Measurements from ENCODE around the gene DLGAP4. TPM values are rescaled to one million over a fixed set of nuclear protein-coding genes. Genes with fewer than 3 reads are reported as not detected.

The DLGAP4 gene
- total RNA-seq, 1 donor from 2014 or later = 15.9 TPM

- peak; percentile 32 to 76 for DNase-seq (ENCODE audit: low read depth in 2 of 2)
These were observed 232.0 kb downstream of the DLGAP4 start for GRCh38 chr20:36538026-36538722.

- no peak for DNase-seq (ENCODE audit: low read depth in 2 of 2)
These were observed 234.5 kb downstream of the DLGAP4 start for GRCh38 chr20:36540551-36541211.

GRCh38 chr20:36541227-36541767, 235.2 kb downstream of the DLGAP4 start, which contains the start of gene MYL9:
Gene MYL9 (plus strand): TSS chr20:36541519. CDS start chr20:36544885, 3,366 bp downstream.
- peak; percentile 50 to 59 for DNase-seq (ENCODE audit: low read depth in 2 of 2)

- DNase-seq (ENCODE audit: low read depth in 2 of 2) = peak; percentile 20 to 38
These were observed 235.8 kb downstream of the DLGAP4 start for GRCh38 chr20:36541768-36542488.

- DNase-seq (ENCODE audit: low read depth in 2 of 2) = no peak
These were observed 236.5 kb downstream of the DLGAP4 start for GRCh38 chr20:36542516-36543183.

- DNase-seq (ENCODE audit: low read depth in 2 of 2) = no peak
These were observed 237.3 kb downstream of the DLGAP4 start for GRCh38 chr20:36543184-36544133.

- peak; percentile 24 to 42 for DNase-seq (ENCODE audit: low read depth in 2 of 2)
These were observed 238.2 kb downstream of the DLGAP4 start for GRCh38 chr20:36544134-36545018.

GRCh38 chr20:36546111-36546736, 240.1 kb downstream of the DLGAP4 start:
- DNase-seq (ENCODE audit: low read depth in 2 of 2) = no peak

- no peak for DNase-seq (ENCODE audit: low read depth in 2 of 2)
These were observed 241.3 kb downstream of the DLGAP4 start for GRCh38 chr20:36547186-36548005.

- peak in 1 of 2 donors; percentile 33 for DNase-seq (ENCODE audit: low read depth in 2 of 2)
These were observed 241.8 kb downstream of the DLGAP4 start for GRCh38 chr20:36548006-36548315.

- DNase-seq (ENCODE audit: low read depth in 2 of 2) = no peak
These were observed 242.8 kb downstream of the DLGAP4 start for GRCh38 chr20:36548704-36549627.

- no peak for DNase-seq (ENCODE audit: low read depth in 2 of 2)
These were observed 243.4 kb downstream of the DLGAP4 start for GRCh38 chr20:36549628-36549941.

GRCh38 chr20:36549942-36550789, 244.0 kb downstream of the DLGAP4 start:
- no peak for DNase-seq (ENCODE audit: low read depth in 2 of 2)

GRCh38 chr20:36550790-36551299, 244.7 kb downstream of the DLGAP4 start:
- no peak for DNase-seq (ENCODE audit: low read depth in 2 of 2)

- no peak for DNase-seq (ENCODE audit: low read depth in 2 of 2)
These were observed 249.1 kb downstream of the DLGAP4 start for GRCh38 chr20:36555248-36555647.

- no peak for DNase-seq (ENCODE audit: low read depth in 2 of 2)
These were observed 256.6 kb downstream of the DLGAP4 start for GRCh38 chr20:36562724-36563123.
